ENCODE measurements around the gene NDUFAF8. TPM values are rescaled to one million over a fixed set of nuclear protein-coding genes. Genes with fewer than 3 reads are reported as not detected.

The NDUFAF8 gene
- total RNA-seq, 4 donors from 2014 or later: 17.8 to 39.4 (median 25.9) TPM

DNA sequence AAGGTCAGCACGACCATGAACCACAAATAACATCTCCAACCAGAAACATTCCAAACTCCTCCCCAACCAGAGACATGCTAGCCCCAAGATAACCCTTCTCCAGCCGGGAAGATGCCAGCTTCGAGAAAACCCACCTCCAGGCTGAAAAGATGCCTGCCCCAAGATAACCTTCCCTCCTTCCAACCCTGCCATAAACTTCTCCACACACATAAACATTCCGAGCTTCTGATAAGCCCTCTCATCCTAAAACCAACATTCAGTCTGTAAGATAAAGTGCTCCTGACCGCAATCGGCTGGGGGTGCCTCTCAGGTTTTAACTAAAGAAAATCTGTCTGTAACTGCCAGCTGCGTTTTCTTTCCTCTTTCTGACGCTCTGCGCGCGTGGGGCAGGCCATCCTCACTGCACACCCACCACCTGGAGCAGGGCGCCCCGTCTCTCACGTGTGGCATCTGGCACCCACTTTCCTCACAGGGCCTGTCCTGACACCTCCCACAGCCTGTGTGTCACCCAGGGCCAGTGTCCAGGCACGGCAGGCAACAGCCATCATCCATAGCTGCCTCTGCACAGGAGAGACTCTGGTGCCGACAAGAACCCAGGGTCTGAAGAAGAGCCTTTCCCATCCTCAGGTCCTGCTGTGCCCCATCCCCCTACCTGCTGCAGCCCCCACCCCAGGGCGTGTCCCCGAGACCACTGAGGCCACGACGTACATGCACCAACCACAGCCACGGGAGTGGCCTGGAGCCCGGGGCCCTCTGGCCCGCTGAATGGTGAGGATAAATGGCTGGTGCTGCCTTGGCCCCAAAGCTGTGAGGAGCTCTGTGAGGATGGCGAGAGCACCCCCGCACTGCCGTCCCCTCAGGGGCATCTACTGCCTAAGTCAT lies 3.9 kb upstream of the NDUFAF8 start:
- no peak for DNase-seq (ENCODE audit: low spot score in 2 of 2)
- 86% methylated on average over 18 of the region's 26 CpGs for WGBS
- Histone ChIP-seq H3K36me3 (peaks cover 44% of the 10 kb centered on the region), H3K9me3 (no peaks in the 10 kb centered on the region), H3K27me3 (no peaks in the 10 kb centered on the region), H3K4me1 (peaks cover 28% of the 10 kb centered on the region), H3K27ac (no peak overlapping the region), H3K4me3 (no peak overlapping the region)
- TF ChIP-seq POLR2A (IDR thresholded peaks at IDR 0.05) (no peak), POLR2AphosphoS5 (IDR thresholded peaks at IDR 0.05) (no peak), EP300 (IDR thresholded peaks at IDR 0.05) (no peak)
- TF ChIP-seq, protein P1, sequence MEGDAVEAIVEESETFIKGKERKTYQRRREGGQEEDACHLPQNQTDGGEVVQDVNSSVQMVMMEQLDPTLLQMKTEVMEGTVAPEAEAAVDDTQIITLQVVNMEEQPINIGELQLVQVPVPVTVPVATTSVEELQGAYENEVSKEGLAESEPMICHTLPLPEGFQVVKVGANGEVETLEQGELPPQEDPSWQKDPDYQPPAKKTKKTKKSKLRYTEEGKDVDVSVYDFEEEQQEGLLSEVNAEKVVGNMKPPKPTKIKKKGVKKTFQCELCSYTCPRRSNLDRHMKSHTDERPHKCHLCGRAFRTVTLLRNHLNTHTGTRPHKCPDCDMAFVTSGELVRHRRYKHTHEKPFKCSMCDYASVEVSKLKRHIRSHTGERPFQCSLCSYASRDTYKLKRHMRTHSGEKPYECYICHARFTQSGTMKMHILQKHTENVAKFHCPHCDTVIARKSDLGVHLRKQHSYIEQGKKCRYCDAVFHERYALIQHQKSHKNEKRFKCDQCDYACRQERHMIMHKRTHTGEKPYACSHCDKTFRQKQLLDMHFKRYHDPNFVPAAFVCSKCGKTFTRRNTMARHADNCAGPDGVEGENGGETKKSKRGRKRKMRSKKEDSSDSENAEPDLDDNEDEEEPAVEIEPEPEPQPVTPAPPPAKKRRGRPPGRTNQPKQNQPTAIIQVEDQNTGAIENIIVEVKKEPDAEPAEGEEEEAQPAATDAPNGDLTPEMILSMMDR (IDR thresholded peaks at IDR 0.05): no peak

DNA sequence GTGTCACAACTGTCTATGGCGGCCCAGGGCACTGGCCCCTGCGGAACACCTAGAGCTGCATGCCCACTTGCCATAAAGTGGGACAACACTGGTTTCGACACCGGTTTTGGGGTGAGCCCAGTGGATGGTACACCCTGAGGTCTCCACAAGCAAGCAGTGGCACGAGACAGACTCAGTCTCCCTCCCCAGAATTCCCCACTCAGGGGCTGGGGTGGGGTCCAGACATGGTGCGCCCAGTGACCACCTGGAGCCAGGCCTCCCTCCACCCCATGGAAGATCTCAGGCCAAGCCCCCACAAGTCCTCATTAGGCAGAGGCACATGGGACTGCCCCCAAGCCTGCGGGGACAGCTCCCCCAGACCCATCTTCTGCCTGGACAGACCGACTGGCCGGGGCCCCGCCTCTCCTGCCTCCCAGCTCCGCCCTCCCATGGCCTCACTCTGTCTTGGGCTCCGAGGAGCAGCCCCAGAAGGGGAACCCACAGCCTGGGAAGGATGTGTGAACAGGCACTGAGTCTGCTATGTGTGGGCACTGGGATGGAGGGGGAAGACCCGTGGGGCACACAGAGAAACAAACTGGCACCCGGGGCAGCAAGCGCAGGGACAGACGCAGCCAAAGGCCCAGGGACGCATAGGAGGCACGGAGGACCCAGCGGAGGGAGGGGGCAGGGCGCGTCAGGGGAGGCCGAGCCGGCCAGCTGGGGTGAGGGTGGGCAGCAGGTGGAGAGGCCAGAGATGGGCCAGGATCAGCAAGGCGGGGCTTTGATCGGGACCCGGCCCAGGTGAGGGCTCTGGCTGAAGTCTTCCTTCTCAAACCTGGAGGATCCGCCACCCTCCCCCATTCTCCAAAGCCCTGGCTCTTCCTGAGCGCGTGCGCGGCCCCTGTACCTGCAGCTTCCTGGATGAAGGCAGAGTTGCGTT lies 3.0 kb upstream of the NDUFAF8 start:
- no peak overlapping the region for H3K27ac ChIP-seq
- H3K4me1 ChIP-seq: peaks cover 37% of the 10 kb centered on the region
- H3K4me3 ChIP-seq: no peak overlapping the region
- no peak for DNase-seq (ENCODE audit: low spot score in 2 of 2)
- TF ChIP-seq, protein P1 (IDR thresholded peaks at IDR 0.05): no peak
- TF ChIP-seq POLR2AphosphoS5 (IDR thresholded peaks at IDR 0.05): no peak
- TF ChIP-seq POLR2A (IDR thresholded peaks at IDR 0.05): no peak
- no peak for TF ChIP-seq EP300 (IDR thresholded peaks at IDR 0.05)
- H3K9me3 ChIP-seq: no peaks in the 10 kb centered on the region
- peaks cover 35% of the 10 kb centered on the region for H3K36me3 ChIP-seq
- H3K27me3 ChIP-seq: no peaks in the 10 kb centered on the region
- WGBS: 93% methylated on average over 30 of the region's 32 CpGs

DNA sequence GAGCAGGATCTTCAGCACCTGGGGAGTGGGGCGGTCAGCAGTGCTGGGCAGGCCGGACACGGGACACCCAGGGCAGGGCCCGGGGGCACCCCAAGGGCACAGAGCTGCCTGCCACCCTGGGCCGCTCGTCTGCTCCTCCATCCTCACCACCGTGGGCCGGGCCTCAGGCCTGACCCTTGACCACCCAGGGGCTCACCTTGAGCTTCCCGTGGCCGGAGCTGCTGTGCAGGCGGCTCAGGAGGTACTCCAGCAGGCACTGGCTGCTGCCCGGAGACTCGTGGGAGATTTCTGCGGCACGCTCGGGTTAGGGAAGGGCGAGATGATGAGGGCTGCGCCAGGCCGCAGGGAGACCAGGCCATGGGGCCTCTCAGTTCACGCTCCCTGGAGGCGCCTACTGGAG lies 2.3 kb upstream of the NDUFAF8 start:
- Histone ChIP-seq H3K9me3 (no peaks in the 10 kb centered on the region), H3K4me3 (no peak overlapping the region), H3K27me3 (no peaks in the 10 kb centered on the region), H3K4me1 (peaks cover 44% of the 10 kb centered on the region), H3K27ac (no peak overlapping the region), H3K36me3 (peaks cover 28% of the 10 kb centered on the region)
- WGBS: 84% methylated on average over 19 of the region's 21 CpGs
- no peak for DNase-seq (ENCODE audit: low spot score in 2 of 2)
- no peak for TF ChIP-seq POLR2AphosphoS5 (IDR thresholded peaks at IDR 0.05)
- TF ChIP-seq EP300 (IDR thresholded peaks at IDR 0.05): no peak
- TF ChIP-seq, protein P1 (IDR thresholded peaks at IDR 0.05): no peak

DNA sequence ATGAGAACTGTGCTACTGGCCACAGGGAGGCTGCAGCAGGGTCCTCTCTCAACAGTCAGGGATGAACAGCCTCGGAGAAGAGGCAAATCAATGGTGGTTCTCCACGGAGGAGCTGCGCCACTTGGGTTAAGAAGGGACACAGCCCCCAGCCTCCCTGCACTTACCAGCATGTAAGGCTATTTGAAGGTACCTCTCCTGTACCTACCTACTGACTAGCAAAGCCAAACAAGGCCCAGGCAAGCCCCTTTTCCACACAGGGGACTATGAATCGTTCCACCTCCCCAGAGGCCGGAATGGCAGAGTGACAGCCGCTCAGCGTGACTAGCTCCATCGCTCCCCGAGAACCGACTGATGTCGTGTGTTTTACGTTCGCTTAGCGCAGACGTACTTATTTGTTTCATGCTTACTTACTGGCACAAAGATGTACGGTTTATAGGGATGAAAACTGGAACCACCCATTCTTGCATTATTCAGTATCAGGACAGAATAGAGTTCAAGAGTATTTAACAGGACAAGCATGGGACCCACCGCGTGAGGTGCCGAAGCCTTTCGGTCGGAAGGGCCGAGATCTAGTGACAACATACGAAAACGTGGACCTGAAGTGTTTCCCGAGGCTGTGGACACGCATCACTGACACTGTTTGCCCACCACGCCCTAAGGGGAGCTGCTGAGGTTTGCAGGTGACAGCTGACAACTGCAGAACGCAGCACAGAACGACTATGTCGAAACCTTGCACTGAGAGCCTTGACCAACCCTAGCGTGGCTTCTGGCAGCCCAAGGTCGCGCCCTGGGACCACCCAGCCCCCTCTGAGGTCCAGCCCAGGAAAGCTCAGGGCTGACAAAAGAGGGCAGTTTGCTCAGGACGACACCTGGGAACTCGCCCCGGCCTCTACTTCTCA lies 1.3 kb upstream of the NDUFAF8 start:
- peak overlapping the region; percentile 90 for H3K4me3 ChIP-seq
- no peak for DNase-seq (ENCODE audit: low spot score in 2 of 2)
- peaks cover 18% of the 10 kb centered on the region for H3K36me3 ChIP-seq
- H3K9me3 ChIP-seq: no peaks in the 10 kb centered on the region
- TF ChIP-seq, protein P1 (IDR thresholded peaks at IDR 0.05): no peak
- TF ChIP-seq EP300 (IDR thresholded peaks at IDR 0.05) (no peak), POLR2AphosphoS5 (IDR thresholded peaks at IDR 0.05) (no peak), POLR2A (IDR thresholded peaks at IDR 0.05) (no peak)
- H3K4me1 ChIP-seq: peaks cover 45% of the 10 kb centered on the region
- H3K27me3 ChIP-seq: no peaks in the 10 kb centered on the region
- WGBS: 43% methylated on average over 32 of the region's 36 CpGs
- H3K27ac ChIP-seq: no peak overlapping the region
